Occipital lobe (tissue), 2 donors: ENCODE measurements around the gene MRPS23. TPM values are rescaled to one million over a fixed set of nuclear protein-coding genes. Genes with fewer than 3 reads are reported as not detected.
"Not testable (repeated sequence)": the region's sequence is repeated elsewhere in the genome, so short reads cannot be mapped to it uniquely, and the experiment has no call there.

Source experiments
- DNase-seq: peaks from one replicate; lab custom pipeline; 2025; lab: John Stamatoyannopoulos, UW
- total RNA-seq: library from RNA; depleted of rRNA; stranded (reverse); fragments of >200 nt; gene quantifications from one replicate; pipeline ENCODE4 v1.2.3, GENCODE V29; 2014

Gene MRPS23
- total RNA-seq, 1 donor from 2014 or later = 27.9 TPM

DNA sequence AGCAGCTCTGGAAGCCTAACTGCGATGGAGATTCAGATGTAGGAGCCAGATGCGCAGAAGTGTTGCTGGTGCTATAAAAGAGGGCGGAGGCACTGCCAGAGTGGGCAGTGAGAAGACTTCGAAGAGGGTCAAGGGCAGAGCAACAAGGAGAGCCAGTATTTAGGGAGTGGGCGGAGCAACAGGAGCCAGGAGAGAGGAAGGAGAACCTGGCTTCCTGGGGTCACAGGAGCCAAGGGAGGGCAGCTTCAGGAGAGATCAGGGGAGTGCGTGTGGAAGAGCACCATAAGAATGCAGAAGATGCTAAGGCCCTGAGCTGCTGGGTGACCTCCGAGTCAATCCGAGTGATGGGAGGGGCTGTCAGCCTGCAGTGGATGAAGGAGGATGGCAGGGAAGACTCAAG is 14.4 kb upstream of the MRPS23 start:
- no peak for DNase-seq

- DNase-seq = no peak
Measured at GRCh38 chr17:57862694-57863667, 13.1 kb upstream of the MRPS23 start.

DNA sequence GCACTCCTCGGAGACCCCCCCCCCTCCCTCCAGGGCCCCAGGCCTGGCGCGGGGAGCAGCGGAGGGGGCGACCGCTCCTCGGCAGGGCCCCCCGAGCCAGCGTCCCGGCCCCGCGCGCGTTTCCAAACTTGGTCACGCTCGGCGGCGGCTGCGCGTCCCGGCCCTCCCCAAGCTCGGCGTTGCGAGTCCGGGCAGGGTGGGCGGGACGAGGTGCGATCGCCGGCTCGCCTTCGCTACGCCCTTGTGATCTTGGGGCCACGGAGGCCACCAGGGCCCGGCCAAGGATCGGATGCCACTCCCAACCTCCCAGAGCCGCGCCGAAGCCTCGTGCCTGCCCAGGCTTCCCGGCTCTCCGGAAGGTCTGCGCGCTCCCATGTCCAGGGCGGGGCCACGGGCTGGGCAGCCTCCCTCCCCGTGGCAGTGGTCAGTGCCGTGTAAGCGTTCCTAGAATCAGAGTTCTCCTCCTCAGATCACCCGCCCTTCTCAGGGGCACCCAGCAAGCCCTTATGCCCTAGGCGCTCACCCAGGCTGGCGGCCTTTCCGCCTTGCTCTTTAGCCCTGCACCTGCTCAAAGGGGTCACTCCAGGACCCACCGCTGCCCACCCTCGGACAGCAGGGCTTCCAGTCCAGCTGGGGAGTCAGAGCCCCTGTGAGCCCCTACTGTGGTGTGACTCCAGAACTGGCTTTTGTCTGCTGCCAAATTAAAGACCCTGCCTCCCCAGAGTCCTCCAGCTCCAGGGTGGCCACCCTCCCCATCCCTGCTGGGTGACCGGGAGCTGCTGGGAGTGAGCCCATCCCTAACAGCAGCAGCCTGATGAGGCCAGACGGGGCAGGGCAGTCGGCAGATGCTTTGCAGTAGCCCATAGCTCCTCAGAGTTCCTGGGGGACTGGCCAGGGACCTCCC is 12.2 kb upstream of the MRPS23 start:
- no peak for DNase-seq

DNA sequence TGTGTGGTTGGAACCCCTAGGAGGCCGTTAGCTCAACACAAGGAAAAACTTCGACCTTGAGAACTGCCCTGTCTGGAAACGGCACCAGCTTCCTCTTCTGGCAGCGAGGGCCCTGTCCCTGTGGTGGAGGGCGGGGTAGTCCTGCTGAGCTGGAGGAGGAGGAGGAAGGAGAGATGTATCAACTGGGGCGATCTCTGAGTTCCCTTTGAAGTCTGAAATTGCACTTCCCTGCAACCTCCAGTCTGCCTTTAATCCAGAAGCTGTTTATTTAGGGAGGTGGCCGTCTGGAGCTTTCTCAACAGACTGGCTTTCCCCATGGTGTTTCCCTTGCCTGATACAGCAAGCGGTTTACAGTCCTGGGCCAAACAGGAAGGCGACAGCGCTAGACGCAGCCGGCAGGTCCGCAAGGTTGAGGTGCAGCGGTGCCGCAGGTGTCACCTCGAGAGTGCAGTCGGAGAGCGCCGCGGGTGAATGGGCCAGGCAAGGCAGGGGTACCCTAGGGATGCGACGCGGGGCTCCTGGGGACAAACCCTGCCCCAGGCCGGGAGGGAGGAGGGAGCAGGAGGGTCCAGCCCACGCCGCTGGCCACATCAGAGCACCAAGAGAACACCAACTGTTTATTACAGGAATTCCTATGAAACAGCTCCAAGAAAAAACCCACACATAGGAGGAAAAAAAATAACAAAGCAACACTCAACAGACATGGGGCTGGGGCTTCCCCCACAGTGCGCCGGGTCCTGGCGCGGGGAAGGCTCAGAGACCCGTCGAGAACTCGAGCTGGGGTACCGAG is 11.4 kb upstream of the MRPS23 start:
- DNase-seq = no peak

DNA sequence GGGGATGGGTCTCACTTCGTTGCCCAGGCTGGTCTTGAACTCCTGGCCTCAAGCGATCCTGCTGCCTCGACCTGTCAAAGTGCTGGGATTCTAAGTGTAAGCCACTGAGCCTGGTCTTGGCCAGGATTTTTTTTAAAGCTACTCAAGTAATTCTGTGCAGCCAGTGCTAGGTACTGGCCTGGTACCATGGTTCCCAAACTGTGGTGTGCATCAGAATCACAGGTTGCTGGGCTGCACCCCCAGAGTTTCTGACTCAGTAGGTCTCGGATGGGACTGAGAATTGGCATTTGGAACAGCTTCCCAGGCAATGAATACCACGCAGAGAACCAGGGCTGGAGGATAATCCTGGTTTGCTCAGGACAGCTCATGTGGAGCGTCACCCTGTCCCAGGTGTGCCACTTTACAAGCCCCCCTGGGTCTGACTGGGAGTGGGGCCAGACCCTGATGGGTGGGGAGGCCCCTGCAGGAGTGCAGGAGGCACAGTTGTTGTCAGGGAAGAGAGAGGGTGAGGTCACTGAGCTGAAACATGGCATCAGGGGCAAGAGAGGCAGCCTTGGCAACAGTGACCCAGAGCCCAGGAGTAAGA is 10.7 kb upstream of the MRPS23 start:
- no peak for DNase-seq

- no peak for DNase-seq
Measured at GRCh38 chr17:57859601-57860413, 10.0 kb upstream of the MRPS23 start.

GRCh38 chr17:57858838-57859237 is 9.0 kb upstream of the MRPS23 start:
- no peak for DNase-seq

DNA sequence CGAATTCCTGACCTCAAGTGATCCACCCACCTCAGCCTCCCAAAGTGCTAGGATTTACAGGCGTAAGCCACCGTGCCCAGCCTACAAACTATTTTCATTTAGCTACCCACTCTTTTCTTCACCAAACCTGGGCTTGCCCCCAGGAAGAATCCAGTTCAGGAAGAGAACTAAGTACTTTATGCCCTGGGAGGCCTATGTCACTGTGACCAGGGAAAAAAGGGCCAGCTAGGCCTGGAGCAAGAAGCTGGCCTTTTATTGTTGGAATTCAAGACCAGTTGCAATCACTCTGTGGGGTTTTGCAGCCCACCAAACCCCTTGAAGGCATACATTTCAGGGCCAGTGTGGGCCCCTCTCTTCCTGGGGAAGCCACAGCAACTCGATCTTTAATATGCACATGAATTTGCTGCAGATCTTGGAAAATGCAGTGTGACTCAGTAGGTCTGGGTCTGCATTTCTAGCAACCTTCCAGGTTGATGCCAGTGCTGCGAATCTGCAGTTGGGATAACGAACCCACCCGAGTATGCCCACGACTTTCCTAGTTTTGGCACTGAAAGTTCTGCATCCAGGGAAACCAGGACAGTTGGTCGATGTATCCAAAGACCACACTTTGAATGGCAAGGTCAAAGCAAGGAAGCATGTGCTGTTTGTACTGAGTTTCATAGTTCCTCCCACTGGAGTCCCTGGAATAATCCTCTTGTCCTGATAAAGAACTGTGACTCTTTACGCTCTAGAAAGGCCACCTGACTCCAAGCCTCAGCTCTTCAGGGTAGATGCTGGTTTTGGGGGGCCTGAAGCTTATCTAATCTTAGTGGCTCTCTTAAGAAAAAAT is 7.2 kb upstream of the MRPS23 start:
- no peak for DNase-seq

- DNase-seq = no peak
Measured at GRCh38 chr17:57855391-57856035, 5.7 kb upstream of the MRPS23 start.

GRCh38 chr17:57853695-57854094 is 3.9 kb upstream of the MRPS23 start:
- no peak for DNase-seq

GRCh38 chr17:57852955-57853328 is 3.1 kb upstream of the MRPS23 start:
- no peak for DNase-seq

DNA sequence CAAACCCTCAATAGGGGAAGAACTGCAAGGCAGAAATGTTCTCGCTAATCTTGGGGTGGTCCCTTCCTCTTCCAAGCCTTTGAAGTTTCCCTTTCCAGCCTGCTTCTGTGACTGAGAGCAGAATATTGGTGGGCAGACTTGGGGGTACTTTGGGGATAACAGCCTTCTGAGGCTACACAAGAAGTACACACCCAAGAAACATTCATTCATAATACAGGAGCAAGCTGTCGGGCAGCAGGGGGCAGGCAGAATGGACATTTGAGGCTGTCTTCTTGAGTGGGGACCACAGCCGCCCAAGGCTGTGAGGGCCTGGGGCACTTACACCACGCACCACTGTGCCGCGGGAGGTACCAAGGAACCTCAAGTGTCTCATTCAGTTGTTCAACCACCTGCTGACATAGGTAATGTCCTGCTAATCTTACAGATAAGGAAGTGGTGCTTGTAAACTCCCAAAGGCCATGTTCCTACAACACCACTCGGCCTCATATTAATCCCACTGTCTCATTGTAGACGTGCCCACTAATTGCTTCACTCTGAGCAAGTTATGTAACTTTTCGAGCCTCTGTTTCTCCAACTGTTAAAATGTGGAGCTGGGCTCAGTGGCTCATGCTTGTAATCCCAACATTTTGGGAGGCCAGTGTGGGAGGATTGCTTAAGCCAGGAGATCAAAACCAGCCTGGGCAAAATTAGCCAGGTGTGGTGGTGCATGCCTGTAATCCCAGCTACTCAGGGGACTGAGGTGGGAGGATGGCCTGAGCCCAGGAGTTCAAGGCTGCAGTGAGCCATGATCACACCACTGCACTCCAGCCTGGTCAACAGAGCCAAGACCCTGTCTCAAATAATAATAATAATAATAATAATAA is 2.5 kb upstream of the MRPS23 start:
- no peak for DNase-seq

DNA sequence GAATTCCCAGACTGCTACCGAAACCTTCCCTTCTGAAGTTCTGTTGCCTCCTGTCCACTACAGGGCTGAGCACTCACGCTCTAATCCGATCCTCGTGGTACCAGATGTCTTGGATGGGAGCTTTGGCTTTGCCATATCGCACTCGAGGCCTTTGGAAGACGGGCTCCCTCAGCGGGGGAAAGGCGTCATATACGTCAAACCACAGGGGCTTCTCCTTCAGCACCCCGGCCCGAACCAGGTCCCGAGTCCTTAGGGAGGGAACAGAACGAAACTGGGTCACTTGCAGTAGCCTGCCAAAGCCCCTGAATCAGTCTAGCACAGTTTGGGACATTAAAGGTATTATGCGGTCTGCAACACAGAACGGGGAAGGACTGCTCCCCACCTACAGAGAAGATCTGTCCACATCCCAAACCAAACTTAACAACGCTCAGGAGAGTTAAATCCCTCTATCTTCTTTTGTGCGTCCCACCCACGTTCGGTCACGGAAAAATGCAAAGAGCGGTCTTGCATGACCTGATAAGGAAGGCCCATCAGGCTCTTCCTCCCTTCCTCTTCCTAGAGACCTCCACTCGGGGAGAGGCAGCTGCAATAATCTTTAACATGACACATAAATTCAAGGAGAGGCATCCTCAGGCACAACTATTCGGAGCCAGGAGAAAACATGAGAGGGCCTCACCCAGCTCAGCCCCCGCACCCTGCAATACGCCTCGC is 526 bp downstream of the MRPS23 start:
- no peak for DNase-seq

DNA sequence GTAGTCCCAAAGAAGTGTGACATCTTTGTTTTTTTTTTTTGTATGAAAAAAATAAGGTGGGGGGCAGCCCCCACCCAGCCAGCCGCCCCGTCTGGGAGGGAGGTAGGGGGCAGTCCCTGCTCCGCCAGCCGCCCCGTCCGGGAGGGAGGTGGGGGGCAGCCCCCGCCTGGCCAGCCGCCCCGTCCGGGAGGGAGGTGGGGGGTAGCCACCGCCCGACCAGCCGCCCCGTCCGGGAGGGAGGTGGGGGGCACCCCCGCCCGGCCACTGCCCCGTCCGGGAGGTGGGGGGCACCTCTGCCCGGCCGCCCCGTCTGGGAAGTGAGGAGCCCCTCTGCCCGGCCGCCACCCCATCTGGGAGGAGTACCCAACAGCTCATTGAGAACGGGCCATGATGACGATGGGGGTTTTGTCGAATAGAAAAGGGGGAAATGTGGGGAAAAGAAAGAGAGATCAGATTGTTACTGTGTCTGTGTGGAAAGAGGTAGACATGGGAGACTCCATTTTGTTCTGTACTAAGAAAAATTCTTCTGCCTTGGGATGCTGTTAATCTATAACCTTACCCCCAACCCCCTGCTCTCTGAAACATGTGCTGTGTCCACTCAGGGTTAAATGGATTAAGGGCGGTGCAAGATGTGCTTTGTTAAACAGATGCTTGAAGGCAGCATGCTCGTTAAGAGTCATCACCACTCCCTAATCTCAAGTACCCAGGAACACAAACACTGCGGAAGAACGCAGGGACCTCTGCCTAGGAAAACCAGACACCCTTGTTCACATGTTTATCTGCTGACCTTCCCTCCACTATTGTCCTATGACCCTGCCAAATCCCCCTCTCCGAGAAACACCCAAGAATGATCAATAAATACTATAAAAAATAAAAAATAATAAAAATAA is 3.5 kb downstream of the MRPS23 start:
- DNase-seq = not testable (repeated sequence)

- DNase-seq = no peak
Measured at GRCh38 chr17:57842280-57842679, 7.6 kb downstream of the MRPS23 start.

- no peak for DNase-seq
Measured at GRCh38 chr17:57839571-57839923, 10.3 kb downstream of the MRPS23 start.
